Measurements from ENCODE around the gene AFF1.
A peak's percentile ranks its signal among the peaks of the same experiment; 100 is the strongest.
"Not testable (repeated sequence)": the region's sequence is repeated elsewhere in the genome, so short reads cannot be mapped to it uniquely, and the experiment has no call there.

The AFF1 gene

GRCh38 chr4:87118826-87119225 is 184.0 kb downstream of the AFF1 start:
- DNase-seq, result no peak

GRCh38 chr4:87120010-87120409 is 185.2 kb downstream of the AFF1 start:
- no peak for DNase-seq

GRCh38 chr4:87120411-87121162 is 185.8 kb downstream of the AFF1 start:
- no peak for DNase-seq

GRCh38 chr4:87121341-87122065 is 186.7 kb downstream of the AFF1 start:
- DNase-seq, result no peak

- DNase-seq, result no peak
These were observed 187.4 kb downstream of the AFF1 start for GRCh38 chr4:87122252-87122651.

- DNase-seq, result no peak
These were observed 191.2 kb downstream of the AFF1 start for GRCh38 chr4:87126056-87126455.

- no peak for DNase-seq
These were observed 193.3 kb downstream of the AFF1 start for GRCh38 chr4:87128006-87128705.

GRCh38 chr4:87129681-87130080 is 194.9 kb downstream of the AFF1 start:
- DNase-seq, result no peak

- no peak for DNase-seq
These were observed 196.3 kb downstream of the AFF1 start for GRCh38 chr4:87130985-87131703.

- DNase-seq, result no peak
These were observed 197.2 kb downstream of the AFF1 start for GRCh38 chr4:87132035-87132434.

- DNase-seq, result no peak
These were observed 198.4 kb downstream of the AFF1 start for GRCh38 chr4:87133183-87133582.

- DNase-seq, result no peak
These were observed 199.3 kb downstream of the AFF1 start for GRCh38 chr4:87134122-87134521.

GRCh38 chr4:87141428-87141827 is 206.6 kb downstream of the AFF1 start:
- DNase-seq, result no peak

GRCh38 chr4:87144356-87144755 is 209.5 kb downstream of the AFF1 start:
- no peak for DNase-seq

GRCh38 chr4:87145934-87146333 is 211.1 kb downstream of the AFF1 start:
- not testable (repeated sequence) for DNase-seq

GRCh38 chr4:87147116-87147515 is 212.3 kb downstream of the AFF1 start:
- no peak for DNase-seq

GRCh38 chr4:87150498-87151261 is 215.9 kb downstream of the AFF1 start:
- peak; percentile 47 for DNase-seq

GRCh38 chr4:87151730-87152129 is 216.9 kb downstream of the AFF1 start:
- DNase-seq, result no peak

- no peak for DNase-seq
These were observed 217.7 kb downstream of the AFF1 start for GRCh38 chr4:87152310-87153041.

GRCh38 chr4:87153078-87153870 is 218.5 kb downstream of the AFF1 start:
- no peak for DNase-seq

GRCh38 chr4:87165892-87166291 is 231.1 kb downstream of the AFF1 start:
- DNase-seq, result no peak
